HepG2 (cell line): Measurements from ENCODE around the gene EIF4A3. TPM values are rescaled to one million over a fixed set of nuclear protein-coding genes. Genes with fewer than 3 reads are reported as not detected.

ENCODE experiments used
- ARID2 ChIP-seq: sonication (generic); formaldehyde crosslinking; IDR thresholded peaks from 2 replicates; pipeline ENCODE4 v1.8.1; 2022; ENCODE audit warnings: mild to moderate bottlenecking, missing genetic modification reagents, borderline replicate concordance
- BORCS8-MEF2B ChIP-seq: sonication (generic); formaldehyde crosslinking; IDR thresholded peaks from 2 replicates; pipeline ENCODE4 v1.8.0; 2022; ENCODE audit warnings: mild to moderate bottlenecking, missing genetic modification reagents
- CSRNP1 ChIP-seq: sonication (generic); formaldehyde crosslinking; IDR thresholded peaks from 2 replicates; pipeline ENCODE4 v1.8.1; 2023; ENCODE audit warnings: mild to moderate bottlenecking, missing genetic modification reagents
- HNRNPH1 ChIP-seq: fragments of 200-400 bp; formaldehyde crosslinking; optimal IDR thresholded peaks from 2 replicates; pipeline ENCODE3; 2017; ENCODE audit warnings: mild to moderate bottlenecking, low read depth, low read length
- KDM3A ChIP-seq: IDR thresholded peaks from 2 replicates; pipeline ENCODE4 v1.6.1; 2018; ENCODE audit warnings: low read depth, missing compliant biosample characterization
- KDM5B ChIP-seq: sonication (generic); formaldehyde crosslinking; IDR thresholded peaks from 2 replicates; pipeline ENCODE4 v1.4.0; 2020; ENCODE audit warnings: missing genetic modification reagents, mild to moderate bottlenecking, borderline replicate concordance
- KLF15 ChIP-seq: sonication (generic); formaldehyde crosslinking; IDR thresholded peaks from 2 replicates; pipeline ENCODE4 v1.8.1; 2023; ENCODE audit warnings: borderline replicate concordance, mild to moderate bottlenecking, inconsistent platforms, missing genetic modification reagents, mixed read lengths
- NFATC3 ChIP-seq: sonication (generic); formaldehyde crosslinking; IDR thresholded peaks from 2 replicates; pipeline ENCODE4 v1.5.1; 2020; ENCODE audit warnings: mild to moderate bottlenecking, missing genetic modification reagents
- POLR2A ChIP-seq, 2 experiments: IDR thresholded peaks; 2 replicates each; pipeline ENCODE4 v1.6.1; 2011; ENCODE audit warnings: low read depth in 2 of 2, low read length in 2 of 2, mild to moderate bottlenecking in 1 of 2, moderate library complexity in 1 of 2; ENCODE audit not compliant: insufficient read depth in 1 of 2
- SAFB2 ChIP-seq: sonication (generic); formaldehyde crosslinking; IDR thresholded peaks from 2 replicates; pipeline ENCODE4 v1.5.1; 2020; ENCODE audit warnings: missing genetic modification reagents, low read depth, mild to moderate bottlenecking, borderline replicate concordance
- SRSF9 ChIP-seq: fragments of 200-400 bp; formaldehyde crosslinking; IDR thresholded peaks from 2 replicates; pipeline ENCODE4 v1.6.1; 2018; ENCODE audit warnings: borderline replicate concordance, mild to moderate bottlenecking, low read depth, low read length; ENCODE audit not compliant: insufficient read depth, poor library complexity, severe bottlenecking
- TRIM22 ChIP-seq: fragments of 450-650 bp; IDR thresholded peaks from 2 replicates; pipeline ENCODE4 v1.6.1; 2017
- ZNF207 ChIP-seq: fragments of 450-650 bp; IDR thresholded peaks from 2 replicates; pipeline ENCODE4 v1.6.1; 2016; ENCODE audit warnings: antibody characterized with exemption, borderline replicate concordance
- ZNF414 ChIP-seq: sonication (generic); formaldehyde crosslinking; IDR thresholded peaks from 2 replicates; pipeline ENCODE4 v1.5.0; 2020; ENCODE audit warnings: missing genetic modification reagents
- ZNF709 ChIP-seq: sonication (generic); formaldehyde crosslinking; IDR thresholded peaks from 2 replicates; pipeline ENCODE4 v1.5.0; 2020; ENCODE audit warnings: mild to moderate bottlenecking, missing genetic modification reagents
- ZNF737 ChIP-seq: sonication (generic); formaldehyde crosslinking; IDR thresholded peaks from 2 replicates; pipeline ENCODE4 v1.5.0; 2020; ENCODE audit warnings: missing genetic modification reagents, mild to moderate bottlenecking, borderline replicate concordance
- polyA plus RNA-seq, 8 experiments: library from polyadenylated mRNA; depleted of rRNA in 3 of 8; stranded (reverse) in 7 of 8; unstranded in 1 of 8; fragments of >200 nt; fragmentation: Illumina TruSeq in 4 of 8; extraction: Trizol in 4 of 8; gene quantifications; 2 replicates each; pipeline versions ENCODE4 v1.2.1 to v1.2.3, GENCODE V29; 2011 to 2016; ENCODE audit warnings: low read depth in 4 of 8, missing spikeins in 1 of 8, mixed read lengths in 1 of 8; ENCODE audit not compliant: insufficient read depth in 1 of 8
- total RNA-seq, 5 experiments: library from RNA; depleted of rRNA; stranded (reverse); fragments of >200 nt; fragmentation: Illumina TruSeq; extraction: Trizol; gene quantifications; 2 replicates each; pipeline ENCODE4 v1.2.3, GENCODE V29; 2016; ENCODE audit warnings: low read depth in 1 of 5
- TF ChIP-seq, protein P1 (sequence below): sonication (generic); formaldehyde crosslinking; IDR thresholded peaks from 2 replicates; pipeline ENCODE4 v1.9.0; 2022; ENCODE audit warnings: missing genetic modification reagents, mild to moderate bottlenecking, borderline replicate concordance
- TF ChIP-seq, protein P2 (sequence below): sonication (generic); formaldehyde crosslinking; IDR thresholded peaks from 2 replicates; pipeline ENCODE4 v1.8.0; 2022; ENCODE audit warnings: missing genetic modification reagents, mild to moderate bottlenecking, inconsistent platforms, borderline replicate concordance
- TF ChIP-seq, protein P3 (sequence below): sonication (generic); formaldehyde crosslinking; conservative IDR thresholded peaks from 2 replicates; pipeline ENCODE4 v1.4.0; 2020; ENCODE audit warnings: missing genetic modification reagents

EIF4A3 gene
- total and polyA plus RNA-seq, 2 of the 13 experiments (the other 11 are each of a cell fraction or from before 2014, with no cell fraction given): 145 to 187 TPM

- TF ChIP-seq, protein P1, sequence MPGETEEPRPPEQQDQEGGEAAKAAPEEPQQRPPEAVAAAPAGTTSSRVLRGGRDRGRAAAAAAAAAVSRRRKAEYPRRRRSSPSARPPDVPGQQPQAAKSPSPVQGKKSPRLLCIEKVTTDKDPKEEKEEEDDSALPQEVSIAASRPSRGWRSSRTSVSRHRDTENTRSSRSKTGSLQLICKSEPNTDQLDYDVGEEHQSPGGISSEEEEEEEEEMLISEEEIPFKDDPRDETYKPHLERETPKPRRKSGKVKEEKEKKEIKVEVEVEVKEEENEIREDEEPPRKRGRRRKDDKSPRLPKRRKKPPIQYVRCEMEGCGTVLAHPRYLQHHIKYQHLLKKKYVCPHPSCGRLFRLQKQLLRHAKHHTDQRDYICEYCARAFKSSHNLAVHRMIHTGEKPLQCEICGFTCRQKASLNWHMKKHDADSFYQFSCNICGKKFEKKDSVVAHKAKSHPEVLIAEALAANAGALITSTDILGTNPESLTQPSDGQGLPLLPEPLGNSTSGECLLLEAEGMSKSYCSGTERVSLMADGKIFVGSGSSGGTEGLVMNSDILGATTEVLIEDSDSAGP (CRISPR knock-in tag): peak; percentile 72; the same call in 1 of the 2 replicates
- TF ChIP-seq CSRNP1 (CRISPR knock-in tag) (0 out of 2 replicates have a peak, but pooled peaks have one; percentile 70), ZNF207 (no peak), POLR2A (IDR thresholded peaks at IDR 0.05; ENCODE audit: insufficient read depth in 1 of 2, low read depth in 2 of 2, low read length in 2 of 2) (0 out of 4 replicates have a peak, but pooled peaks of 1 of the 2 experiments have one; percentile 10), SRSF9 (no peak), SAFB2 (CRISPR knock-in tag) (no peak), KDM3A (CRISPR knock-in tag) (no peak), BORCS8-MEF2B (no peak), ZNF737 (CRISPR knock-in tag) (0 out of 2 replicates have a peak, but pooled peaks have one; percentile 68), KLF15 (no peak), KDM5B (CRISPR knock-in tag) (peak; percentile 54; the same call in 1 of the 2 replicates), HNRNPH1 (no peak), ZNF414 (CRISPR knock-in tag) (no peak), ARID2 (0 out of 2 replicates have a peak, but pooled peaks have one; percentile 9), NFATC3 (CRISPR knock-in tag) (no peak), TRIM22 (no peak), ZNF709 (no peak)
- TF ChIP-seq, protein P2, sequence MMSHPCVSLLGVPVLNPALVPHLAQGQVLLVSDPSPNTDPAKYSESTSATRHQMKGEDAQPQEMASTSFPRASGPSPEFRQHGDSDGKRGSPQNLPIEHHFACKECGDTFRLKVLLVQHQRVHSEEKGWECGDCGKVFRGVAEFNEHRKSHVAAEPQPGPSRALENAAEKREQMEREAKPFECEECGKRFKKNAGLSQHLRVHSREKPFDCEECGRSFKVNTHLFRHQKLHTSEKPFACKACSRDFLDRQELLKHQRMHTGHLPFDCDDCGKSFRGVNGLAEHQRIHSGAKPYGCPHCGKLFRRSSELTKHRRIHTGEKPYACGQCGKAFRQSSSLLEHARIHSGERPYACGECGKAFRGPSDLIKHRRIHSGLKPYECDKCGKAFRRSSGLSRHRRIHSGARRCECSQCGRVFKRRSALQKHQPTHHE: peak; percentile 33; the same call in 1 of the 2 replicates
- TF ChIP-seq, protein P3, sequence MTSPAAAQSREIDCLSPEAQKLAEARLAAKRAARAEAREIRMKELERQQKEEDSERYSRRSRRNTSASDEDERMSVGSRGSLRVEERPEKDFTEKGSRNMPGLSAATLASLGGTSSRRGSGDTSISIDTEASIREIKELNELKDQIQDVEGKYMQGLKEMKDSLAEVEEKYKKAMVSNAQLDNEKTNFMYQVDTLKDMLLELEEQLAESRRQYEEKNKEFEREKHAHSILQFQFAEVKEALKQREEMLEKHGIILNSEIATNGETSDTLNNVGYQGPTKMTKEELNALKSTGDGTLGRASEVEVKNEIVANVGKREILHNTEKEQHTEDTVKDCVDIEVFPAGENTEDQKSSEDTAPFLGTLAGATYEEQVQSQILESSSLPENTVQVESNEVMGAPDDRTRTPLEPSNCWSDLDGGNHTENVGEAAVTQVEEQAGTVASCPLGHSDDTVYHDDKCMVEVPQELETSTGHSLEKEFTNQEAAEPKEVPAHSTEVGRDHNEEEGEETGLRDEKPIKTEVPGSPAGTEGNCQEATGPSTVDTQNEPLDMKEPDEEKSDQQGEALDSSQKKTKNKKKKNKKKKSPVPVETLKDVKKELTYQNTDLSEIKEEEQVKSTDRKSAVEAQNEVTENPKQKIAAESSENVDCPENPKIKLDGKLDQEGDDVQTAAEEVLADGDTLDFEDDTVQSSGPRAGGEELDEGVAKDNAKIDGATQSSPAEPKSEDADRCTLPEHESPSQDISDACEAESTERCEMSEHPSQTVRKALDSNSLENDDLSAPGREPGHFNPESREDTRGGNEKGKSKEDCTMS (CRISPR knock-in tag): no peak
These were observed 44.8 kb downstream of the EIF4A3 start (continued) for GRCh38 chr17:80101946-80102663.
